PFSK-1 (cell line): ENCODE measurements around the gene C4orf54.

Experiments used
- FOXP2 ChIP-seq: optimal IDR thresholded peaks from 2 replicates; pipeline ENCODE3; 2011; ENCODE audit warnings: borderline replicate concordance, control low read depth, inconsistent platforms; ENCODE audit not compliant: insufficient read depth; ENCODE audit errors: extremely low read length, extremely low read depth
- POLR2AphosphoS5 ChIP-seq: IDR thresholded peaks from 2 replicates; pipeline ENCODE4 v1.6.1; 2012; ENCODE audit warnings: low read depth, mild to moderate bottlenecking, control low read depth, low read length, moderate library complexity
- REST ChIP-seq, 2 experiments: IDR thresholded peaks; 2 replicates each; pipeline versions ENCODE4 v1.6.1 to v1.8.0; 2011 to 2012; ENCODE audit warnings: low read depth in 2 of 2, low read length in 2 of 2, control low read depth in 1 of 2, inconsistent platforms in 1 of 2, mild to moderate bottlenecking in 1 of 2, moderate library complexity in 1 of 2; ENCODE audit not compliant: insufficient read depth in 1 of 2
- SIN3A ChIP-seq: IDR thresholded peaks from 2 replicates; pipeline ENCODE4 v1.6.1; 2012; ENCODE audit warnings: mild to moderate bottlenecking, low read length, moderate library complexity, borderline replicate concordance; ENCODE audit not compliant: insufficient read depth
- TAF1 ChIP-seq: IDR thresholded peaks from 2 replicates; pipeline ENCODE4 v1.6.1; 2012; ENCODE audit warnings: low read length, control low read depth, borderline replicate concordance; ENCODE audit not compliant: insufficient read depth

Gene C4orf54

GRCh38 chr4:99651016-99651769 lies 6.4 kb downstream of the C4orf54 start:
- TF ChIP-seq FOXP2 = no peak
- no peak for TF ChIP-seq SIN3A
- TF ChIP-seq TAF1 = no peak
- TF ChIP-seq POLR2AphosphoS5 = no peak
- TF ChIP-seq REST (IDR thresholded peaks at IDR 0.05; ENCODE audit: insufficient read depth in 1 of 2, low read depth in 2 of 2, low read length in 2 of 2) = no peak

- no peak for TF ChIP-seq SIN3A
- no peak for TF ChIP-seq FOXP2
- no peak for TF ChIP-seq TAF1
- TF ChIP-seq REST (IDR thresholded peaks at IDR 0.05; ENCODE audit: insufficient read depth in 1 of 2, low read depth in 2 of 2, low read length in 2 of 2) = no peak
- no peak for TF ChIP-seq POLR2AphosphoS5
Observed at GRCh38 chr4:99649778-99650177, 7.8 kb downstream of the C4orf54 start.

GRCh38 chr4:99649208-99649607 lies 8.4 kb downstream of the C4orf54 start:
- no peak for TF ChIP-seq SIN3A
- no peak for TF ChIP-seq FOXP2
- no peak for TF ChIP-seq POLR2AphosphoS5
- no peak for TF ChIP-seq TAF1
- no peak for TF ChIP-seq REST (IDR thresholded peaks at IDR 0.05; ENCODE audit: insufficient read depth in 1 of 2, low read depth in 2 of 2, low read length in 2 of 2)

- TF ChIP-seq FOXP2 (no peak), POLR2AphosphoS5 (no peak), REST (IDR thresholded peaks at IDR 0.05; ENCODE audit: insufficient read depth in 1 of 2, low read depth in 2 of 2, low read length in 2 of 2) (no peak), SIN3A (no peak), TAF1 (no peak)
Observed at GRCh38 chr4:99648321-99648720, 9.3 kb downstream of the C4orf54 start.

GRCh38 chr4:99647071-99647470 lies 10.6 kb downstream of the C4orf54 start:
- TF ChIP-seq POLR2AphosphoS5 (no peak), REST (IDR thresholded peaks at IDR 0.05; ENCODE audit: insufficient read depth in 1 of 2, low read depth in 2 of 2, low read length in 2 of 2) (no peak), TAF1 (no peak), SIN3A (no peak), FOXP2 (no peak)
